Measurements from ENCODE around the gene NAALADL2. TPM values are rescaled to one million over a fixed set of nuclear protein-coding genes. Genes with fewer than 3 reads are reported as not detected.

The NAALADL2 gene
- total and polyA plus RNA-seq, 2 of the 8 experiments (the other 6 are each of a cell fraction or from before 2014, with no cell fraction given) = 0.12 to 0.22 TPM

DNA sequence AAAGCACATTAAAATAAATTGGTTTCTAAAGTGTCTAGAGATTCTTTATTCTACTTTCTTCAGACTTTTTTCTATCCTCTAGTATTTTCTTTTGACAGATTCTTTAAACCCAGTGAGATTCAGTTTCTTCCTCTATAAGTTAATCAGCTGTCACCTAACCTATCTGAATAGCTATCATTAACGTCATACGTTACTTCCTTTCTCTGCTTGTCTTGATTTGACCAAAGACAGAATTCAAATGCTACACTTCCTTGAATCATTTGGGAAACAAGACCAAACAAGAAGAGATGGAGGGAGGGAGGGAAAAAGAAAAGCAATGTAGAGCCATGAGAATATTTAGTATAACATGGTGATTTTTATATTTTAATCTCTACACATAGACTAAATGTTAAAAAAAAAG lies 235.2 kb downstream of the NAALADL2 start:
- WGBS, 2 experiments (ENCODE audit: extremely low coverage in 1 of 2, insufficient coverage in 1 of 2, insufficient read length in 1 of 2, insufficient replicate concordance in 2 of 2, low coverage in 1 of 2, low lambda C conversion rate in 2 of 2, missing lambda C conversion rate in 1 of 2) = 86% methylated on average over 2 of the region's 2 CpGs; no CpG with 5 or more reads in 1 of the 2 experiments
- Histone ChIP-seq H2BK5ac (ENCODE audit: low read depth, low read length) (no peak overlapping the region), H3K4me2 (ENCODE audit: insufficient read depth in 1 of 2, low read depth in 2 of 2, low read length in 2 of 2) (no peak overlapping the region), H3K36me3 (ENCODE audit: control insufficient read depth in 2 of 4, insufficient read depth in 4 of 4, low read length in 3 of 4) (no peaks in the 10 kb centered on the region), H3K18ac (ENCODE audit: extremely low read depth, low read length) (no peak overlapping the region), H3K56ac (replicated peaks; ENCODE audit: insufficient read length, low read depth, low read length) (no peak overlapping the region), H3K4me1 (replicated peaks in 1 of 4; ENCODE audit: control insufficient read depth in 3 of 4, insufficient read depth in 4 of 4, low read length in 3 of 4) (no peaks in the 10 kb centered on the region), H2AFZ (ENCODE audit: low read length) (no peak overlapping the region), H3K27me3 (replicated peaks in 1 of 4; ENCODE audit: control insufficient read depth in 3 of 4, extremely low read depth in 1 of 4, insufficient read depth in 3 of 4, low read length in 3 of 4) (no peaks in the 10 kb centered on the region), H4K8ac (ENCODE audit: extremely low read depth, insufficient read depth, low read length) (no peak overlapping the region), H3K23ac (ENCODE audit: insufficient read length) (no peak overlapping the region), H3K79me1 (ENCODE audit: low read depth, low read length) (no peaks in the 10 kb centered on the region), H3K9ac (replicated peaks in 1 of 4; ENCODE audit: extremely low read depth in 1 of 4, low read depth in 3 of 4, low read length in 3 of 4) (no peak overlapping the region), H3K27ac (ENCODE audit: low read depth, low read length) (no peak overlapping the region), H4K5ac (ENCODE audit: insufficient read length, low read depth, low read length) (no peak overlapping the region), H2BK120ac (replicated peaks; ENCODE audit: low read depth, low read length) (no peak overlapping the region), H2BK20ac (ENCODE audit: low read length) (no peak overlapping the region), H2BK15ac (ENCODE audit: low read length) (no peak overlapping the region), H3K9me3 (ENCODE audit: insufficient read depth in 2 of 2, low read depth in 1 of 2, low read length in 1 of 2) (no peaks in the 10 kb centered on the region), H3K23me2 (ENCODE audit: low read depth, low read length) (no peaks in the 10 kb centered on the region; the same call in 1 of the 2 replicates), H3K79me2 (ENCODE audit: control insufficient read depth in 1 of 2, insufficient read depth in 2 of 2, low read length in 2 of 2) (no peaks in the 10 kb centered on the region), H3K14ac (ENCODE audit: insufficient read length) (no peak overlapping the region), H4K91ac (replicated peaks; ENCODE audit: insufficient read length, low read length) (no peak overlapping the region), H2AK5ac (ENCODE audit: low read depth, low read length) (no peak overlapping the region), H3K4me3 (ENCODE audit: extremely low read depth in 1 of 4, insufficient read depth in 2 of 4, low read depth in 3 of 4, low read length in 4 of 4) (no peak overlapping the region), H3K4ac (replicated peaks; ENCODE audit: insufficient read length, low read depth, low read length) (no peak overlapping the region), H4K20me1 (replicated peaks in 1 of 2; ENCODE audit: control insufficient read depth in 1 of 2, insufficient read depth in 2 of 2, low read length in 2 of 2) (no peaks in the 10 kb centered on the region), H2BK12ac (ENCODE audit: low read depth, low read length) (no peak overlapping the region)
- DNase-seq (ENCODE audit: low read depth in 1 of 2, low spot score in 2 of 2) (no peak), FAIRE-seq (no peak)
- no peak for TF ChIP-seq ASH2L (IDR thresholded peaks at IDR 0.05; ENCODE audit: low read length)
- no peak for TF ChIP-seq EP300 (IDR thresholded peaks at IDR 0.05; ENCODE audit: borderline replicate concordance in 1 of 2, low read depth in 2 of 2, low read length in 2 of 2)
- no peak for TF ChIP-seq CREB1 (IDR thresholded peaks at IDR 0.05)
- no peak for TF ChIP-seq EGR1 (IDR thresholded peaks at IDR 0.05; ENCODE audit: borderline replicate concordance, low read depth, low read length)
- TF ChIP-seq POU5F1 (IDR thresholded peaks at IDR 0.05; ENCODE audit: low read depth, low read length) = no peak
- TF ChIP-seq HDAC2 (IDR thresholded peaks at IDR 0.05; ENCODE audit: borderline replicate concordance in 1 of 2, low read depth in 2 of 2, low read length in 2 of 2) = no peak
- TF ChIP-seq FOSL1 (IDR thresholded peaks at IDR 0.05; ENCODE audit: insufficient read depth, low read depth, low read length) = no peak
- no peak for TF ChIP-seq CHD1 (IDR thresholded peaks at IDR 0.05; ENCODE audit: low read depth, low read length)
- TF ChIP-seq TEAD4 (IDR thresholded peaks at IDR 0.05; ENCODE audit: low read depth, low read length) = no peak
- no peak for TF ChIP-seq SUZ12 (IDR thresholded peaks at IDR 0.05; ENCODE audit: low read length)
- TF ChIP-seq TBP (IDR thresholded peaks at IDR 0.05; ENCODE audit: low read depth, low read length) = no peak
- TF ChIP-seq NANOG (IDR thresholded peaks at IDR 0.05; ENCODE audit: insufficient read depth, low read depth, low read length, poor library complexity, severe bottlenecking) = no peak
- no peak for TF ChIP-seq CBX8 (IDR thresholded peaks at IDR 0.05; ENCODE audit: borderline replicate concordance, low read depth, low read length)
- no peak for TF ChIP-seq RFX5 (IDR thresholded peaks at IDR 0.05; ENCODE audit: borderline replicate concordance, low read depth, low read length)
- no peak for TF ChIP-seq CTBP2 (IDR thresholded peaks at IDR 0.05; ENCODE audit: borderline replicate concordance, insufficient read depth, insufficient read length, low read length)
- CTCF ChIA-PET (ENCODE audit: partially characterized antibody) = no interaction called here
- POLR2A ChIA-PET (ENCODE audit: partially characterized antibody) = no interaction called here
